ENCODE measurements around the gene ARHGDIB.

DNA sequence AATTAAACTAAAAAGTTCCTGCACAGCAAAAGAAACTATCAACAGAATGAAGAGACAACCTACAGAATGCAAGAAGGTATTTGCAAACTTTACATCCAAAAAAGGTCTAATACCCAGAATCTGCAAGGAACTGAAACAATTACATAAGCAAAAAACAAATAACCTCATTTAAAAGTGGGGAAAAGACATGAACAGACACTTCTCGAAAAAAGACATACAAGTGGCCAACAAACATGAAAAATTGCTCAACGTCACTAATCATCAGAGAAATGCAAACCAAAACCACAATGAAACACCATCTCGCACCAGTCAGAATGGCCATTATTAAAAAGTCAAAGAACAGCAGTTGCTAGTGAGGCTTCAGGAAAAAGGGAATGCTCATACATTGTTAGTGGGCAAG, 26.6 kb upstream of the ARHGDIB start:
- TF ChIP-seq ZNF180 (CRISPR knock-in tag; IDR thresholded peaks at IDR 0.05; ENCODE audit: borderline replicate concordance, low read depth) (no peak), HMGA1 (CRISPR knock-in tag; conservative IDR thresholded peaks at IDR 0.05) (no peak)

All from HepG2 (cell line).